C4-2B (cell line): Measurements from ENCODE around the gene TP53I3.

Experiments used
- CTCF ChIP-seq: fragments of 450-650 bp; conservative IDR thresholded peaks from 2 replicates; pipeline ENCODE4 v1.5.1; 2017; ENCODE audit warnings: mild to moderate bottlenecking
- ZFX ChIP-seq: fragments of 450-650 bp; IDR thresholded peaks from 2 replicates; pipeline ENCODE4 v1.6.1; 2017

GRCh38 chr2:24058564-24059271, 25.9 kb downstream of the TP53I3 start:
- TF ChIP-seq CTCF: no peak
- TF ChIP-seq ZFX: no peak
